Esophagus squamous epithelium (tissue), 5 donors: ENCODE measurements around the gene IDH3A. TPM values are rescaled to one million over a fixed set of nuclear protein-coding genes. Genes with fewer than 3 reads are reported as not detected.

ENCODE experiments used
- DNase-seq: peaks from one replicate; lab custom pipeline; 2025; lab: John Stamatoyannopoulos, UW
- H3K27ac ChIP-seq, 4 donors: fragments of 200-600 bp; sonication (generic); one replicate each; pipeline ENCODE4 v1.5.1; 2016 to 2019; ENCODE audit warnings: mild to moderate bottlenecking in 1 of 4
- H3K27me3 ChIP-seq, 4 donors: fragments of 200-600 bp; sonication (generic); 1 replicate in 3 of 4; 2 replicates in 1 of 4; pipeline versions ENCODE4 v1.5.1 to v1.6.0; 2017 to 2021; ENCODE audit warnings: antibody characterized with exemption in 1 of 4
- H3K36me3 ChIP-seq, 3 donors: fragments of 200-600 bp; sonication (generic); one replicate each; pipeline ENCODE4 v1.5.1; 2016 to 2019
- H3K4me1 ChIP-seq, 3 donors: fragments of 200-600 bp; sonication (generic); one replicate each; pipeline ENCODE4 v1.5.1; 2017 to 2019
- H3K4me3 ChIP-seq, 4 donors: fragments of 200-600 bp; sonication (generic); 1 replicate in 3 of 4; 2 replicates in 1 of 4; pipeline ENCODE4 v1.5.1; 2016 to 2019; ENCODE audit warnings: mild to moderate bottlenecking in 2 of 4, moderate library complexity in 1 of 4
- H3K9me3 ChIP-seq, 3 donors: fragments of 200-600 bp; sonication (generic); one replicate each; pipeline ENCODE4 v1.5.1; 2016 to 2019
- CTCF ChIP-seq, 6 experiments: fragments of 450-650 bp in 4 of 6; fragments of 200-600 bp in 2 of 6; sonication (generic) in 2 of 6; IDR thresholded peaks; one replicate each; pipeline ENCODE4 v1.5.1; 2016 to 2019; ENCODE audit warnings: antibody characterized with exemption in 6 of 6, mild to moderate bottlenecking in 4 of 6, moderate library complexity in 4 of 6
- POLR2A ChIP-seq, 4 donors: fragments of 450-650 bp; IDR thresholded peaks; one replicate each; pipeline ENCODE4 v1.6.1; 2017; ENCODE audit warnings: antibody characterized with exemption in 4 of 4, mild to moderate bottlenecking in 4 of 4, moderate library complexity in 3 of 4
- WGBS, 2 donors: methylation state at CpG; one replicate each; pipeline ENCODE4 v1.1.5; 2018; 5-methylcytosine and 5-hydroxymethylcytosine counted together
- intact Hi-C: fragments of 100-400 bp; cut with DNase I; formaldehyde crosslinking; loops from one replicate; pipeline ENCODE4 v1.15.0; 2022
- total RNA-seq, 4 donors: library from RNA; depleted of rRNA; stranded (reverse); fragments of >200 nt; gene quantifications; one replicate each; pipeline ENCODE4 v1.1.0, GENCODE V29; 2016
- donor health status: DM: yes; HTN: yes; CAD: no.

Gene IDH3A
- total RNA-seq, 4 donors from 2014 or later = 50.7 to 114 (median 83.8) TPM

- Histone ChIP-seq H3K27ac (no peak overlapping the region), H3K4me1 (no peaks in the 10 kb centered on the region), H3K36me3 (peaks cover 12 to 100% (median 59%) of the 10 kb centered on the region in 3 donors), H3K4me3 (no peak overlapping the region), H3K27me3 (no peaks in the 10 kb centered on the region), H3K9me3 (peaks cover 0 to 7% (median 0%) of the 10 kb centered on the region in 3 donors)
- DNase-seq = no peak
- intact Hi-C loops = no loop called here
- 83 to 87% methylated on average over 10 of the region's 10 CpGs for WGBS, 2 donors
- no peak for TF ChIP-seq CTCF (IDR thresholded peaks at IDR 0.05)
- no peak for TF ChIP-seq POLR2A (IDR thresholded peaks at IDR 0.05)
Measured at GRCh38 chr15:78167227-78167888, 18.2 kb downstream of the IDH3A start.

GRCh38 chr15:78168608-78169007, 19.4 kb downstream of the IDH3A start:
- Histone ChIP-seq H3K9me3 (peaks cover 0 to 7% (median 0%) of the 10 kb centered on the region in 3 donors), H3K27me3 (no peaks in the 10 kb centered on the region), H3K4me3 (no peak overlapping the region), H3K4me1 (no peaks in the 10 kb centered on the region), H3K36me3 (peaks cover 12 to 95% (median 59%) of the 10 kb centered on the region in 3 donors), H3K27ac (no peak overlapping the region)
- TF ChIP-seq POLR2A (IDR thresholded peaks at IDR 0.05) (no peak), CTCF (IDR thresholded peaks at IDR 0.05) (no peak)
- intact Hi-C loops = no loop called here
- 83 to 95% methylated on average over 5 of the region's 5 CpGs for WGBS, 2 donors
- no peak for DNase-seq

- Histone ChIP-seq H3K4me3 (no peak overlapping the region), H3K27ac (no peak overlapping the region), H3K9me3 (peaks cover 0 to 7% (median 0%) of the 10 kb centered on the region in 3 donors), H3K36me3 (peaks cover 10 to 70% (median 41%) of the 10 kb centered on the region in 3 donors), H3K4me1 (no peaks in the 10 kb centered on the region), H3K27me3 (no peaks in the 10 kb centered on the region)
- 86% methylated on average over 17 of the region's 17 CpGs for WGBS, 2 donors
- DNase-seq = no peak
- TF ChIP-seq POLR2A (IDR thresholded peaks at IDR 0.05) = no peak
- TF ChIP-seq CTCF (IDR thresholded peaks at IDR 0.05) = no peak
- intact Hi-C loops = no loop called here
Measured at GRCh38 chr15:78170848-78171773, 21.9 kb downstream of the IDH3A start.

GRCh38 chr15:78171864-78172472, 22.8 kb downstream of the IDH3A start:
- H3K4me1 ChIP-seq = no peaks in the 10 kb centered on the region
- intact Hi-C loops = no loop called here
- H3K27ac ChIP-seq = no peak overlapping the region
- H3K27me3 ChIP-seq = no peaks in the 10 kb centered on the region
- no peak for DNase-seq
- peaks cover 0 to 7% (median 0%) of the 10 kb centered on the region in 3 donors for H3K9me3 ChIP-seq
- H3K36me3 ChIP-seq = peaks cover 1 to 62% (median 33%) of the 10 kb centered on the region in 3 donors
- TF ChIP-seq CTCF (IDR thresholded peaks at IDR 0.05) = no peak
- WGBS, 2 donors = 92 to 99% methylated on average over 7 to 9 of the region's 9 CpGs
- no peak overlapping the region for H3K4me3 ChIP-seq
